Lung (tissue), 12 donors: Measurements from ENCODE around the gene TENM4. TPM values are rescaled to one million over a fixed set of nuclear protein-coding genes. Genes with fewer than 3 reads are reported as not detected.

ENCODE experiments used
- ATAC-seq: fragments of 200-7000 bp; cut with Tn5 transposase; one replicate; pipeline ENCODE4 v1.9.1; 2020; ENCODE audit warnings: moderate number of reproducible peaks; ENCODE audit not compliant: insufficient read depth, low FRiP score
- DNase-seq, 3 donors: peaks; one replicate each; pipeline ENCODE4 v3.0.0-alpha.2; 2013 to 2017
- H3K27ac ChIP-seq, 2 donors: one replicate each; pipeline ENCODE4 v1.5.1; 2013; ENCODE audit warnings: mild to moderate bottlenecking in 2 of 2, moderate library complexity in 2 of 2, control low read depth in 1 of 2, inconsistent platforms in 1 of 2, low read depth in 1 of 2, low read length in 1 of 2
- H3K27me3 ChIP-seq, 3 donors: one replicate each; pipeline ENCODE4 v1.5.1; 2013; ENCODE audit warnings: low read length in 2 of 3; ENCODE audit not compliant: control insufficient read depth in 3 of 3, insufficient read depth in 3 of 3
- H3K36me3 ChIP-seq, 4 donors: one replicate each; pipeline ENCODE4 v1.5.1; 2013; ENCODE audit warnings: low read length in 4 of 4, mild to moderate bottlenecking in 1 of 4, moderate library complexity in 1 of 4; ENCODE audit not compliant: control insufficient read depth in 4 of 4, insufficient read depth in 4 of 4
- H3K4me1 ChIP-seq, 5 donors: one replicate each; pipeline ENCODE4 v1.5.1; 2013; ENCODE audit warnings: low read length in 5 of 5, mild to moderate bottlenecking in 2 of 5, moderate library complexity in 1 of 5; ENCODE audit not compliant: control insufficient read depth in 5 of 5, insufficient read depth in 5 of 5
- H3K4me3 ChIP-seq: one replicate; pipeline ENCODE4 v1.5.1; 2013; ENCODE audit warnings: mild to moderate bottlenecking, control low read depth, moderate library complexity
- H3K9ac ChIP-seq, 2 donors: one replicate each; pipeline ENCODE4 v1.5.1; 2013; ENCODE audit warnings: low read length in 2 of 2, control low read depth in 1 of 2; ENCODE audit not compliant: insufficient read depth in 1 of 2
- H3K9me3 ChIP-seq, 4 donors: one replicate each; pipeline ENCODE4 v1.5.1; 2013; ENCODE audit warnings: low read length in 3 of 4, mild to moderate bottlenecking in 1 of 4, moderate library complexity in 1 of 4; ENCODE audit not compliant: control insufficient read depth in 4 of 4, insufficient read depth in 3 of 4
- CTCF ChIP-seq: IDR thresholded peaks from 2 replicates; pipeline ENCODE4 v1.5.1; 2012; ENCODE audit warnings: mild to moderate bottlenecking; ENCODE audit errors: control extremely low read depth, extremely low read depth
- WGBS, 2 donors: extraction: QIAGEN DNeasy Blood & Tissue Kit; methylation state at CpG; one replicate each; pipeline ENCODE4 v1.1.7; 2013; 5-methylcytosine and 5-hydroxymethylcytosine counted together
- polyA plus RNA-seq, 2 donors: library from polyadenylated mRNA; stranded (reverse); fragments of 200-250 nt; gene quantifications; one replicate each; pipeline ENCODE4 v1.2.1, GENCODE V29; 2013
- total RNA-seq, 2 donors: library from RNA; depleted of rRNA in 1 of 2; stranded (reverse); fragments of >200 nt in 1 of 2; gene quantifications; one replicate each; pipeline ENCODE4 v1.2.1, GENCODE V29; 2014 to 2021
- donor health status: control.
- donor health status: control.
- donor health status: Bipolar disorder and iron deficiency.
- donor health status: healthy.
- donor health status: DM: yes; HTN: yes; CAD: no.

TENM4 gene
- total and polyA plus RNA-seq, 4 donors, result 0.28 to 16.4 (median 3.2) TPM

DNA sequence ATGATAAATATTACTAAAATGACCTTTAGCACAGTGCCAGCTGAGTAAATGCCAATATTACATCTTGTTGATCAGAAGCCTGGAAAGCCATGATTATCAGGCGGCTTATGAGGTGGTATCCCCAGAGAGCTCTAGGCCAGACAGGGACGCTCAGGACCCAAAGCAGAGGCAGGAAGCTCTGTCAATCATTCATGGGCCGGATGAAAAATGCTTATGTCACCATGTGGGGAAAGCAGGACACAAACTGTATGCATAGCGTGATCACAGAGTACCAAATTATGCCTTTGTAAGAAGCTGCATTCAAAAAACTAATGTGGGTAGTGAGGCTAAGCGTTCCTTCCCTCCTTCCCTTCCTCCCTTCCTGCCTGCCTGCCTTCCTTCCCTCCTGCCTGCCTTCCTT, 82.6 kb downstream of the TENM4 start:
- Histone ChIP-seq H3K9me3 (no peaks in the 10 kb centered on the region), H3K9ac (no peak overlapping the region), H3K27me3 (no peaks in the 10 kb centered on the region), H3K4me3 (no peak overlapping the region), H3K36me3 (no peaks in the 10 kb centered on the region), H3K4me1 (peaks cover 0 to 8% (median 0%) of the 10 kb centered on the region in 5 donors), H3K27ac (no peak overlapping the region)
- ATAC-seq (no peak), DNase-seq (no peak)
- 50 to 60% methylated on average over 5 of the region's 5 CpGs for WGBS, 2 donors
- no peak for TF ChIP-seq CTCF

DNA sequence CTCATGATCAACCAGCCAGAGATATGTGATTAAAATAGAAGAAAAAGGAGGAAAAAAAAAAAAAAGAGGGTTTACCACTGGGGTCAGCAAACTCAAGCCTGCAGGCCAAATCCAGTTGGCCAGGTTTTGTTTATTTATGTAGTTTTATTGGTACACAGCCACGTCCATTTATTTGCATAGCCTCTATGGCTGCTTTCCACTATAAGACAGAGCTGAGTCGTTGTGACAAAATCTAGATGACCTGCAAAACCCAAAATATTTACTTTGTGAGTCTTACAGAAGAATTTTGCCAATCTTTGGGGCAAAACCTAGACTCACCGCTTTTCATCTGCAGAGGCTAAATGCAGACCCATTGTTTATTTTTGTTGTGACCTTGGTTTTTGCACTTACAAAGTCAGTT, 87.1 kb downstream of the TENM4 start:
- DNase-seq, result peak in 2 of 3 donors; percentile 19 to 49
- H3K4me3 ChIP-seq, result no peak overlapping the region
- H3K36me3 ChIP-seq, result no peaks in the 10 kb centered on the region
- no peak for ATAC-seq
- peaks cover 0 to 8% (median 0%) of the 10 kb centered on the region in 5 donors for H3K4me1 ChIP-seq
- H3K27me3 ChIP-seq, result no peaks in the 10 kb centered on the region
- 46 to 54% methylated on average over 3 of the region's 3 CpGs for WGBS, 2 donors
- H3K27ac ChIP-seq, result no peak overlapping the region
- H3K9ac ChIP-seq, result no peak overlapping the region
- H3K9me3 ChIP-seq, result peaks cover 0 to 2% (median 0%) of the 10 kb centered on the region in 4 donors
- no peak for TF ChIP-seq CTCF

- TF ChIP-seq CTCF, result no peak
- WGBS, 2 donors, result 45 to 51% methylated on average over 5 of the region's 5 CpGs
- ATAC-seq (no peak), DNase-seq (no peak)
- Histone ChIP-seq H3K4me1 (peaks cover 0 to 8% (median 0%) of the 10 kb centered on the region in 5 donors), H3K9ac (no peak overlapping the region), H3K27me3 (no peaks in the 10 kb centered on the region), H3K9me3 (peaks cover 0 to 2% (median 0%) of the 10 kb centered on the region in 4 donors), H3K36me3 (no peaks in the 10 kb centered on the region), H3K27ac (no peak overlapping the region), H3K4me3 (no peak overlapping the region)
These were observed 88.5 kb downstream of the TENM4 start for GRCh38 chr11:79352349-79352703.
